ENCODE results near the gene CLTA. TPM values are rescaled to one million over a fixed set of nuclear protein-coding genes. Genes with fewer than 3 reads are reported as not detected.

The CLTA gene
- total and polyA plus RNA-seq, 2 of the 8 experiments (the other 6 are each of a cell fraction or from before 2014, with no cell fraction given), result 137 to 236 TPM

DNA sequence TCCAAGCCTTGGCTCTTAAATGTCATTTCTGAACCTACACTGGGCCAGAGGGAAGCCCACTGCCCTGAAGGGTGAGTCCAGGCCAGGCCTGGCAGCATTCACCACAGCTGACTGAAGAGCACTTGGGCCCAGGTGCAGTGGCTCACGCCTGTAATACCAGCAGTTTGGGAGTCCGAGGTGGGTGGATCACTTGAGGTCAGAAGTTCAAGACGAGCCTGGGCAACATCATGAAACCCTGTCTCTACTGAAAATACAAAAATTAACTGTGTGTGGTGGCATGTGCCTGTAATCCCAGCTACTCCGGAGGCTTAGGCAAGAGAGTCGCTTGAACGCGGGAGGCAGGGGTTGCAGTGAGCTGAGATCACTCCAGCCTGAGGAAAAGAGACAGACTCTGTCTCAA lies 16.4 kb upstream of the CLTA start:
- Histone ChIP-seq H2BK20ac (ENCODE audit: low read length) (no peak overlapping the region), H3K56ac (replicated peaks; ENCODE audit: insufficient read length, low read depth, low read length) (no peak overlapping the region), H2BK120ac (replicated peaks; ENCODE audit: low read depth, low read length) (no peak overlapping the region), H3K79me1 (ENCODE audit: low read depth, low read length) (no peaks in the 10 kb centered on the region), H3K18ac (ENCODE audit: extremely low read depth, low read length) (no peak overlapping the region), H4K20me1 (replicated peaks in 1 of 2; ENCODE audit: control insufficient read depth in 1 of 2, insufficient read depth in 2 of 2, low read length in 2 of 2) (no peaks in the 10 kb centered on the region), H3K27me3 (replicated peaks in 1 of 4; ENCODE audit: control insufficient read depth in 3 of 4, extremely low read depth in 1 of 4, insufficient read depth in 3 of 4, low read length in 3 of 4) (no peaks in the 10 kb centered on the region), H2BK12ac (ENCODE audit: low read depth, low read length) (no peak overlapping the region), H3K4me2 (ENCODE audit: insufficient read depth in 1 of 2, low read depth in 2 of 2, low read length in 2 of 2) (no peak overlapping the region), H2AK5ac (ENCODE audit: low read depth, low read length) (no peak overlapping the region), H3K36me3 (ENCODE audit: control insufficient read depth in 2 of 4, insufficient read depth in 4 of 4, low read length in 3 of 4) (no peaks in the 10 kb centered on the region), H2BK5ac (ENCODE audit: low read depth, low read length) (no peak overlapping the region), H4K5ac (ENCODE audit: insufficient read length, low read depth, low read length) (no peak overlapping the region), H2BK15ac (ENCODE audit: low read length) (no peak overlapping the region), H4K91ac (replicated peaks; ENCODE audit: insufficient read length, low read length) (no peak overlapping the region), H3K4ac (replicated peaks; ENCODE audit: insufficient read length, low read depth, low read length) (no peak overlapping the region), H3K9ac (replicated peaks in 1 of 4; ENCODE audit: extremely low read depth in 1 of 4, low read depth in 3 of 4, low read length in 3 of 4) (no peak overlapping the region), H3K9me3 (ENCODE audit: insufficient read depth in 2 of 2, low read depth in 1 of 2, low read length in 1 of 2) (no peaks in the 10 kb centered on the region), H3K79me2 (ENCODE audit: control insufficient read depth in 1 of 2, insufficient read depth in 2 of 2, low read length in 2 of 2) (no peaks in the 10 kb centered on the region), H3K23ac (ENCODE audit: insufficient read length) (no peak overlapping the region), H3K23me2 (ENCODE audit: low read depth, low read length) (no peaks in the 10 kb centered on the region), H3K4me1 (replicated peaks in 1 of 4; ENCODE audit: control insufficient read depth in 3 of 4, insufficient read depth in 4 of 4, low read length in 3 of 4) (no peaks in the 10 kb centered on the region), H3K4me3 (ENCODE audit: extremely low read depth in 1 of 4, insufficient read depth in 2 of 4, low read depth in 3 of 4, low read length in 4 of 4) (no peak overlapping the region), H2AFZ (ENCODE audit: low read length) (no peak overlapping the region), H3K14ac (ENCODE audit: insufficient read length) (no peak overlapping the region), H4K8ac (ENCODE audit: extremely low read depth, insufficient read depth, low read length) (no peak overlapping the region), H3K27ac (ENCODE audit: low read depth, low read length) (no peak overlapping the region)
- WGBS, 2 experiments (ENCODE audit: extremely low coverage in 1 of 2, insufficient coverage in 1 of 2, insufficient read length in 1 of 2, insufficient replicate concordance in 2 of 2, low coverage in 1 of 2, low lambda C conversion rate in 2 of 2, missing lambda C conversion rate in 1 of 2), result 93% methylated on average over 7 of the region's 7 CpGs; no CpG with 5 or more reads in 1 of the 2 experiments
- POLR2A ChIA-PET (ENCODE audit: partially characterized antibody), result interaction anchor here (1.0 kb wide), 1 partner anchor 73 kb away, joined by 3 read pairs; no protein-coding TSS in a partner anchor
- CTCF ChIA-PET (ENCODE audit: partially characterized antibody), result interaction anchor here (0.6 to 1.6 kb wide), 4 partner anchors 72 to 147 kb away, joined by 3 to 7 read pairs (median 3); no protein-coding TSS in a partner anchor
- DNase-seq (ENCODE audit: low read depth in 1 of 2, low spot score in 2 of 2) (no peak), FAIRE-seq (no peak)
- TF ChIP-seq YY1 (IDR thresholded peaks at IDR 0.05; ENCODE audit: low read depth, low read length) (no peak), SP1 (IDR thresholded peaks at IDR 0.05; ENCODE audit: low read depth, low read length) (no peak), GTF2F1 (IDR thresholded peaks at IDR 0.05; ENCODE audit: borderline replicate concordance, low read depth, low read length) (no peak), GABPA (IDR thresholded peaks at IDR 0.05; ENCODE audit: borderline replicate concordance, insufficient read depth, low read length) (no peak)
- TF ChIP-seq, protein P1, sequence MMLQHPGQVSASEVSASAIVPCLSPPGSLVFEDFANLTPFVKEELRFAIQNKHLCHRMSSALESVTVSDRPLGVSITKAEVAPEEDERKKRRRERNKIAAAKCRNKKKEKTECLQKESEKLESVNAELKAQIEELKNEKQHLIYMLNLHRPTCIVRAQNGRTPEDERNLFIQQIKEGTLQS (IDR thresholded peaks at IDR 0.05; ENCODE audit: insufficient read depth, low read depth, low read length), result no peak

All from H1 (cell line).